Embryonic facial prominence (tissue), 1 donor: ENCODE data around the gene KIFBP.
"Not testable (repeated sequence)": the region's sequence is repeated elsewhere in the genome, so short reads cannot be mapped to it uniquely, and the experiment has no call there.

Source experiments
- DNase-seq: peaks from one replicate; pipeline ENCODE4 v3.0.0-alpha.2; 2016; ENCODE audit errors: extremely low spot score

Gene KIFBP

DNA sequence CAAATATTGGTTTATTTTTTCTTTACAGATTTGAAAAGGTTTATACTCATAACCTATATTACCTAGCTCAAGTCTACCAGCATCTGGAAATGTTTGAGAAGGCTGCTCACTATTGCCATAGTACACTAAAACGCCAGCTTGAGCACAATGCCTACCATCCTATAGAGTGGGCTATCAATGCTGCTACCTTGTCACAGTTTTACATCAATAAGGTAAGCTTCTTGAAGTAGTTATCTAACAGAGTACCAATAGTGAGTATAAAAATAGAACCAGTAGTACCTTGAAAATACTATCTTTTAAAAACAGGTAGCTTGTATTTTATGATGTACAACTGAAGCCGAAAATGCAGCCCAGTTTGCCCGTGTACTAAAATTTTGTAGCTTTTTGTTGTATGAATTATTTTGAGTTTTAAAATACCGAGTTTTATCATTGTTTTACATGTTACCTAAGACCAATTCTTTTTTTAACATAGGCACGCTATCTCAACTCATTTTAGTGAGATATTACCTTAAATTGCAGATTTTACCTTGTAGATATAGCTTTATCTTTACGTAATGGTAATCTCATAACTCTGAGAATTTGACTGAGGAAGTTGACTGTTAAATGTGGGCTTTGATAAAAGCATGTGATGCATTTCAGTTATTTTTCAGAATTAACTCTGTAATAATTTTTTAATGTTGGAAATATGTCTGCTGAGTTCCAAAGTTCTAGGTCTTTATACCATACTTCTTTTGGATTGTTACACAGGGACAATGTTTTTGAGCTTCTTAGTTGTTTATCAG, 17.3 kb downstream of the KIFBP start:
- DNase-seq = no peak

DNA sequence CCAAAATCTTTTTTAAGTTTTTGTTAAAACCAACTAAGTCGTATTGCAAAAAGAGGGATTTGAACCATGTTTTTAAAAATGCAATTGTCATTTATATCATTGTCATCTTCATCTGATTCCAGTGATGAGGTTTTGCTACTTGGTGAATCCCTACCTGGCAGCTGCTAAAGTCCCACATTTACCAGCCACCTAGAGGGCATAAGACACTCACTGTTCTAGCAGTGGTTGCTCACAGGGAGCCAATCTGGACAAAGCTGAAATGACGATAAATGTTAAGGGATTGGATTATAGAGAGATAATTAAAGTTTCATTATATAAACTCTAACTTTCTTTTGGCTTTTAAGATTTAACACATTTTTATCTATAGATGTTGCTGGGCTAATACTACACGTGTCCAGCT, 18.7 kb downstream of the KIFBP start:
- no peak for DNase-seq

DNA sequence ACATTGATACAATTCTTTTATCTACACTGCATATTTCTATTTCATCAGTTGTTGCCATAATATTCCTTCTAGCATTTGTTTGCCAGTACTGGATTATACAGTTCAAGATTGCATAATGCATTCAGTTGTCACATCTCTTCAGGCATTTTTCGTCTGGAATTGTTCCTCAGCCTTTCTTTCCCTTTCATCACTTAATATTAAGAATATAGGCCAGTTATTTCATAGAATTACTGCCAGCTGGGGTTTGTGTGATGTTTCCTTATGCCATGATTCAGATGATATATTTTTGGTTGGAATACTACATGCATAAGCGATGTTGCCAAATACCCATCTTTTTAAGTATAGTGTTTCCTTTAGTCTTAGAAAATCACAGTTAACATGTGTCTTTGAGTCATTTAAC, 20.8 kb downstream of the KIFBP start:
- no peak for DNase-seq

DNA sequence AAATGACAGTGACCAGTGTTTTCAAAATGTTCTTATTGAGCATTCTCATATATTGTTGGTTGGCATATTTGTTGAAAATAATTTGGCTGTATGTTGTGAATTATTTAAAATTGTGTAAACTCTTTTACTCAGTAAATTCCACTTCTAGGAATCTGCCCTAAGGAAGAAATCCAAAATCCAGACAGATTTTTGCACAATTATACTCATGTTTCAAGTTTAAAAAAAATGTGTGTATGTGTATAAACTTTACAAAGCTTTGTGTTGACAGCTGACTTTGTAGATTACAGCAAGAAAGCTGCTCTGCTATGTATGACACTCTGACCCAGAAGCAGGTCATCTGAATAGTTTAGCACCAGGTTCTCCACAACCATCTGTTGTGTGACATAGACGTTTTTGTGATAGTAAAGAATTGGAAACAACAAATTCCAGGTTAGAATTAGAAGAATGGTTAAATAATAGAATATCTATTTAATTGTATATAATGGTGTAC, 21.6 kb downstream of the KIFBP start:
- no peak for DNase-seq

DNA sequence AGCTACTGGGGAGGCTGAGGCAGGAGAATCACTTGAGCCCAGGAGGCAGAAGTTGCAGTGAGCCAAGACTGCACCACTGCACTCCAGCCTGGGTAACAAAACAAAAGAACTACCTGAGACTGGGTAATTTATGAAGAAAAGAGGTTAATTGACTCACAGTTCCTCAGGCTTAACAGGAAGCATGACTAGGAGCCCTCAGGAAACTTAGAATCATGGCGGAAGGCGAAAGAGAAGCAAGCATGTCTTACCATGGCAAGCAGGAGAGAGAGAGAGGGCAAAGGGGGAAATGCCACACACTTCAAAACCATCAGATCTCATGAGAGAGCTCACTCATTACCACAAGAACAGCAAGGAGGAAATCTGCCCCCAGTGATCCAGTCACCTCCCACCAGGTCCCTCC, 24.2 kb downstream of the KIFBP start:
- not testable (repeated sequence) for DNase-seq

DNA sequence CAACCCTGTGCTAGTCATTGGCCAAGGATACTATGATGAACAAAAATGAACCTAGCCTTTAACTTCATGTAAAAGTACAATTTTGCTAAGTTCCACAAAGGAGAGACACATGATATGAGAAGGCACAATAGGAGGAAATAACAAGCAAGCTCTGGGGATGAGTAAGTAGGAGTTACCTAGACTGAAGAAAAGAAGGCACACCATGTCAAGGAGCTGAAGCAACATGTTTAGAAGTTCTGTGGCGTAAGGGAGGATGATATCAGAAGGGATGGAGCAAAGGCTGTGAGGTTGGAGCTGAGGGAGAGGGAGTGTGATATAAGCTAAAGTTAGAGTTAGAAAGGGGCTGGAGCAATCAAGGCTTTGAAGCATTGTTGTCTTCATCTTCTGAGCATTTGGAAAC, 25.6 kb downstream of the KIFBP start:
- no peak for DNase-seq

DNA sequence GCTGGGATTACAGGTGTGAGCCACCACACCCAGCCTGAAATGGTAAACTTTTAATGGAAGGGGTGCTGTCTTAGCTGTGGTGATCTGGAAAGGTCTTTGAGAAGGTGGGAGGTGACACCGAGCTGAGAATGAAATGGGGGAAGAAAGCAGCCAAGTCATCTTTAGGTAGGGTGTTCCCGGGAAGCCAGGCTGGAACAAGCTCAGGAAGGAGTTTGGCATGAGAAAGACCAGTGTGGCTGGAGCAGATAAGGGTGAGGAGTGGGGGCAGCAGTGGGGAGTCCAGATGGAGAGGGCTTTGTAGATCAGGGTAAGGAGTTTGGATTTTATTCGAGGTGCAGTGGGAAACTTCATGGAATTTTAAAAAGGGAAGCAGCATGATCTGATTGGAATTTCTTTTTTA, 30.0 kb downstream of the KIFBP start:
- no peak for DNase-seq

DNA sequence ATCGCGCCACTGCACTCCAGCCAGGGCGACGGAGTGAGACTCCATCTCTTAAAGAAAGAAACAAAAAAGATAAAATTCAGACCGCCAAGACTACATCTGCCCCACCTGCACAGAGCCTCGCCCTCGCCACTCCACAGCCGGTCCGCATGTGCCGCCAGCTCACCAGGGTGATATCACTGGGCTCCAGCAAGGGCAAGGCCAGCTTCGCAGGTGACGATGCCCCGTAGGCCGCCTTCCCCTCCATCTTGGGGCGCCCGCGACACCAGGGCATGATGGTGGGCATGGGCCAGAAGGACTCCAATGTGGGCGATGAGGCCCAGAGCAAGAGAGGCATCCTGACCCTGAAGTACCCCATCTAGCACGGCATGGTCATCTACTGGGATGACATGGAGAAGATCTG, 34.0 kb downstream of the KIFBP start:
- DNase-seq = no peak

DNA sequence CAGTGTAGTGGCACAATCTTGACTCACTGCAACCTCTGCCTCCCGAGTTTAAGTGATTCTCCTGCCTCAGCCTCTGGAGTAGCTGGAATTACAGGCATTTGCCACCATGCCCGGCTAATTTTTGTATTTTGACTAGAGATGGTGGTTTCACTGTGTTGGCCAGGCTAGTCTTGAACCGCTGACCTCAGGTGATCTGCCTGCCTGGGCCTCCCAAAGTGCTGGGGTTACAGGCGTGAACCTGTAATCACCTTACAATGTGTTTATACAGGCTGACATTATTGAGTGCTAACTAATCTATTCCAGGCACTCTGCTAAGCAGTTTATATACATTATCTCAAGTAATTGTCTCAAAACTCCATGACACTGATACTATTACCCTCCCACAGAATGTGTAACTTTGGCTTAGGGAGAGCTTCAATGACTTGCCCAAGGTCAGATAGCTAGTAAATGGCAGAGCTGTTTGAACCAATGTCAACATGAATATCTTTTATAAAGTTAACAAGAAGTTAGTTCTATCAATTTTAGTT, 36.8 kb downstream of the KIFBP start:
- no peak for DNase-seq

DNA sequence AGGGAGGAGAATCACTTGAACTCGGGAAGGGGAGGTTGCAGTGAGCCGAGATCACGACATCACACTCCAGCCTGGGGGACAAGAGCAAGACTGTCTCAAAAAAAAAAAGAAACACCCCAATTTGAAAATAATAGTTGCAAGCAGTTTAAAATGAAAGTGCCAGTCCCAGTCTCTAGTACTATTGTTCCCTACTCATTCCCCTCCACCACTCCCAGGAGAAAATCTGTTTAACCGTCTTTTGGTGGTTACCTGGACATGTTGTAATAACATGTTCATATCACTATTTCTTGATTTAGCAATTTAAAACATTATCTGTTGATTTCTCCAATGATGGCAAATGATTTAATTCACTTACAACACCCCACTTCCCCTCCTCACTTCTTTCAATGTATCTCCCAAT, 44.7 kb downstream of the KIFBP start:
- no peak for DNase-seq

DNA sequence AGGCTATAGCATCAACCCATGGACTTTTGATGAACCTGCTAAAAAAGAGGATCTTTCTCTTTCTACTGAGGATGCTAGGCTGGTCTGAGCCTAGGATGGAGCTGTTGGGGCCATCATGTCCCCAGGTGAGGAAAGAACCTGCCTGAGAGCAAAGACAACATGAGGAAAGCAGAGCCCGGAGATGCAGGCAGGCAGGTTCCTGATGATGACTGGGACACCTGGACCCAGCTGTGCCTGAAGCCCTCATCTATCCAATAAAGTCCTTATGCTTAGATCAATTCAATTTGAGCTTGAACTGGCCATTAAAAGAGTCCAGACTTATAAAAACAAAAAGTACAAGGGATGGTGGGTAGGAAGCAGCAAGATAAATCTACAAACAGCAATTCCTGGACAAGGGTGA, 48.9 kb downstream of the KIFBP start:
- no peak for DNase-seq

DNA sequence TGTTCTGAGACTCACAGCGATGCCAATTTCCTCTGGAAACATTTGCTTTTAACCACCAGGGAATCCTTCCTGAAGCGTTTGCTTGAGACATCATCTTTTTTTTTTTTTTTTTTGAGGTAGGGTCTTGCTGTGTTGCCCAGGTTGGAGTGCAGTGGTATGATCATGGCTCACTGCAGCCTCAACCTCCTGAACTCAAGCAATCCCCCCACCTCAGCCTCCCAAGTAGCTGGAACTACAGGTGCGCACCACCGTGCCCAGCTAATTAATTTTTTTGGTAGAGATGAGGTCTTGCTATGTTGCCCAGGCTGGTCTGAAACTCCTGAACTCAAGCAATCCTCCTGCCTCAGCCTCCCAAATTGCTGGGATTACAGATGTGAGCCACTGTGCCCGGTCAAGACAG, 52.3 kb downstream of the KIFBP start:
- not testable (repeated sequence) for DNase-seq

DNA sequence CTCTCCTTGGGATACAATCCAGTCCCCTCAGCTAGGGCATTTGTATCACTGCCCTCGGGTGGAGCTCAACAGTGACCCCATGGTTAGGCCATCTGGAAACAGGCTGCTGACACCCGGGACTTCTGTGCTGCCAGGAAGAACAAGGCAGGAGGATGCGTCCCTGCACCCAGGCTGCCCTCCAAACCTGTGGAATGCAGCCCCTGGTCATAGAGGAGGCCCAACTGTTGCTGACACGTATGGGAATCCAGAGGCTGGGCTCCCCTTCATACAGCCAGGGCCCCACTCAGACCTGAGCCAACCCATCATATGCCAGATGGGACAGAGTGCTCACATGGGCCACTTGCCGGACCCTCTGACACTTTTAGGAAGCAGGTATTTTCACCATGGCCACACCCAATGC, 53.8 kb downstream of the KIFBP start:
- no peak for DNase-seq

DNA sequence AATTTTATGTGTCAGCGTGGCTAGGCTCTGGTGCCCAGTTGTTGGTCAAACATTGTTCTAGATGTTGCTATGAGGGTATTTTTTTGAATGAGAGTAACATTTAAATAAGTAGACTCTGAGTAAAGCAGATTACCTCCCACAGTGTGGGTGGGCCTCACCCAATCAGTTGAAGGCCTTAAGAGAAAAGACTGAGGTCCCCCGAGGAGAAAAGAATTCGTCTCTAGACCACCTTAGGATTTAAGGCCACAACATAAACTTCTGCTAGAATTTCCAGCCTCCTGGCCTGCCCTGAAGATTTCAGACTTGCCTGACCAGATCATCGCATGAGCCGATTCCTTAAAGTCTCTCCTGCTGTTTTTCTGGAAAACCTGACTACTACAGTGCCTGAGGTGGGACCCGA, 54.2 kb downstream of the KIFBP start:
- no peak for DNase-seq

DNA sequence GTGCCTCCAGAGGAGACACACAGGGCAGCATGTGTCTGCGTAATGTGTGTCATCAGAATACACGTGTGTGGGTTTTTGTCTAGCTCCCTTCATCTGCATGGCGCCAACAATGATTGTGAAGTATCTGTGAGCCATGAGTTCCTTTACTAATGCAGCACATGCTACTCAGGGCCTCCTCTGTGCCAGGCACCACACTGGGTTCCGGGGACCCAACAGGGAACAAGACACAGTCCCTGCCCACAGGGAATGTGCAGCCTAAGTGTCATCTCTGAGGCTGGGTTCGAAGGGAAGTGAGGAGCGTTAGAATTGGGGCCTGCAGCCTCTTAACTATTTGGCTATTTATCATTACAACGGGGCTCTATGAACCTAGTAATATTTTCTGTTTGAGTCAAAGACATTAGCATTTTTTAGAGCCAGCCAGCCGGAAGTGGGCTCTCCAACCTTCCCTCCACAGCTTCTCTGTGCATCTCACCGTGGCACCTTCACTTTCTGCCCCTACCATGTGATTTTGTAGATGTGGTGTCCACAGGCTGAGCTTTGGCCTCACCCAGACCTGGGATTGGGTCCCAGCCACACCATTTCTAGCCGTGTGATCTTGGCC, 55.4 kb downstream of the KIFBP start:
- DNase-seq = no peak

DNA sequence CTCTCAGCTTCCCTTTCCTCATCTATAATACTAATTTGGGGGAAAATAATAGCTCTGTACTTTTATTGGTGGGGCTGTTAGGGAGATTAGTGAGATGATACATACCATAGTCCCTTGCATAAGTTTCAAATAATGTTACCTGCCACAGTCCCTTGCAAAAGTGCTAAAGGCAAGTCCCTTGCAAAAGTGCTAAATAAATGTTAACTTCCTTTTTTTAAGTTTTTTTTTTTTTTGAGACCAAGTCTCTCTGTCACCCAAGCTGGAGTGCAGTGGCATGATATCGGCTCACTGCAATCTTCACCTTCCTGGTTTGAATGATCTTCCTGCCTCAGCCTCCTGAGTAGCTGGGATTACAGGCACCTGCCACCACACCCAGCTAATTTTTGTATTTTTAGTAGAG, 55.9 kb downstream of the KIFBP start:
- DNase-seq = no peak

DNA sequence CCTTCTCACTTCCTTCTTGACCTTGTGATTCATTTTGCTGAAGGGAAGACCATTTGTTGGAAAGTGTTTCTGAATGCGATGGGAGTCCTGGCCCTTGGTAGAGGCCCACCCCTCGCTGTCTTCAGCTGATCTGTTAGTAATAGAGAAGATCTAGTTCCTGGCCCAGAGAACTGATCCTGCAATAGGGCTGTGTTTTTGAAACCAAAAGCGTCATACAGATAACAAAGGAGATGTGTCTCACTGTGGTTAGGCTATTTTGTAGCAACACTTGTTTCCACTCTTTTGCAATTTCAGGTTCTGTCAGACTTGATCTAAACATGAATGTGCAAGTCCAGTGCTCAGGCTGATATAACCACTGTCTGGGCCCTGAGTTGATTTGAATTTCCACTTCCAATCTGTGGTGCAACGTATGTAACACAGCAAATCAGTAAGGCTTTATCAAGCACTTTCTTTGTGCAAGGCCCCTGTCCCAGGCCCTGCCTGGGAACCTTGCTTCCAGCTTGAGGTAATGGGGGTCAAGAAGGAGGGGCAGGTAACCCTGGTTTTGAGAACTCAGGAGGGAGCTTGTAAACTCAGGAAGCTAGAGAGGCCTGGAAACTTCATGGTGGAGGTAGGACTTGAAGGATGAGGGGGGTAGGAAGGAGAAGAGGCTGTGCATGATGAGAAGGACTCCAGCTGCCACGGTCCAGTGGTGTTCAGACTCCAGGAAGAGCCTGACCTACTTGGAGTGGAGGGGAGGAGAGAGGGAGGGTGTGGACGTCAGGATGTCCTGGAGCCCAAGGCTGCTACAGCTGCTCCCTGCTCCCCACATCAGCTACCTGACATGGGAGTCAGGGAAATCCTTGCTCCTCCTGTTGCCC, 57.1 kb downstream of the KIFBP start:
- no peak for DNase-seq

DNA sequence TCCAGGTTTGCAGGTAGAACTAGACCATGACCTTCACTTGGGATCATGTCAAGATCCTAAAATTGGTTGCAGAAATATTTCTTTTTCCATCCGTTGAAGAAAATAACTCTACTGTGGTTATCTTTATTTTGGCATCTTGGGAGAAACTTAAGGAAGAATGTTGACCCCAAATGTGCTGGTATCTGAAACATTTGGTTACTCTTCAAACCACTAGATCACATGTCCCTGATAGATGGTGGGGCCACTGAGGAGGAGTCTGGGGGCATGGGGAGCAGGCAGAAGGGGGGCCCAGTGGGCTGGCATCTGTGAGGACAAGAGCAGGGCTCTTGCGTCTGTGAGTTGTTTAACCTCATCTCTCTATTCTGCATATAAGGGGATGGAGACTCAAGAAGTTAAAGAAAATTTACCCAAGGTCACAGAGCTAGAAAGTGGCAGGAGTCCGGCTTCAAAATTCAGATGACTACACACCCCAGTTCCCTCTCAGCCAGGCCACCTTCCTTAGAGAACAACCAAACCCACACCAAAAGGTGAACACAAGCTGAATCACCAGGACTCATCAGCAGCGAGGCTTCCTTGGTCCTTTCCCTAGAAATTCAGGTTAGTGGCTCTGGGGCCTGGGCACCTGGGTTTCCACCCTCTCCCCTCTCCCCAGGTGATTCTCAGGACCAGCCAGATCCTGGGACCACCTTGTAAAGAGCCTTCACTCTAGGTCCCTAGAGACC, 58.7 kb downstream of the KIFBP start:
- DNase-seq = no peak

DNA sequence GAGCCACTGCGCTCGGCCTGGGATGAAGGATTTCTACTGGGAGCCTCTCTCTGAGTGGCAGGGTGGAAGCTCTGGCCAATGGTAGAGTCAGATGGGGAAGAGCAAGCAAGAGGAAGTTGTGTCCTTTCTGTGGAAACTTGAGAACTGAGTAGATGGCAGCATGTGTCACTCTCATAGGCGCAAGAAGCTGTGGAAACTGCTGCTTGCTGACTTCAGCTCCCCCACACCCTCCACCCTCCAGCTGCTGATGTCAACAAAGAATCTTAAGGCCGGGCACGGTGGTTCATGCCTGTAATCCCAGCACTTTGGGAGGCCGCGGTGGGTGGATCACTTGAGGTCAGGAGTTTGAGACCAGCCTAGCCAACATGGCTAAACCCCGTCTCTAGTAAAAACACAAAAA, 59.5 kb downstream of the KIFBP start:
- DNase-seq = no peak

DNA sequence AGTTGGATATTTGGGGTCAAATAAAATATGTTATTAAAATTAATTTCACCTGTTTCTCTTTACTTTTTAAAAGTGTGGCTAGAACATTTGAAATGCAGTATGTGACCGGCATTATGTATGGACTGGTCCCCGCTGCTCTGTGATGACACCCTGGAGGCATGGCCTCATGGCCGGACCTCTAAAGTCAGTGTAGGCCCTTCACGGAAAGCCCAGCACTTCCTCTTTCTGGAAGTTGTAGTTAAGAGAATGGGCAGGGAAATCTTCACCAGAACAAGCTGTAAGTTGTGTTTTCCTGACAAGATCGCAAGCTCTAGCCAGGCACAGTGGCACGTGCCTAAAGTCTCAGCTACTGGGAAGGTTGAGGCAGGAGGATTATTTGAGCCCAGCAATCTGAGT, 61.0 kb downstream of the KIFBP start:
- no peak for DNase-seq

DNA sequence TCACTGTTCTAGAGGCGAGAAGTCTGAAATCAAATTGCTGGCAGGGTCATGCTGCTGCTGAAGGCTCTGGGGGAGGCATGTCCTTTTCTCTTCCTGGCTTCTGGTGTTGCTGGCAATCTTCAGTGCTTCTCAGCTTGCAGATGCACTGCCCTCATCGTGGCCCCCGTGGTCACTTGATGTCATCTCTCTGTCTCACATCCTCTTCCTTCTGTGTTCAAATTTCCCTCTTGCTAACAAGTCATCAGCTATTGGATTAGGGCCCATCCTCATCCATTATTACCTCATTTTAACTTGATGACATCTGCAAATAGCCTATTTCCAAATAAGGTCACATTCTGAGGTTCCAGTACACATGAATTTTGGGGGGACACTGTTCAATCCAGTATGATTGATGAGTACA, 62.7 kb downstream of the KIFBP start:
- no peak for DNase-seq
